Activated CD8-positive, alpha-beta memory T cell treated with anti-CD3 and anti-CD28 coated beads, Interleukin-2, amount 10 ng/mL, durations not matched to agents 7 days and 5 days (primary cell): Measurements from ENCODE around the gene CCDC158. TPM values are rescaled to one million over a fixed set of nuclear protein-coding genes. Genes with fewer than 3 reads are reported as not detected.

Experiments
- ATAC-seq: fragments of 150-1000 bp; cut with Tn5 transposase; one replicate; pipeline ENCODE4 v1.10.0; 2021; ENCODE audit warnings: moderate library complexity
- CTCF ChIA-PET: fragments of 350-600 bp; sonication (Branson Sonifier 250); formaldehyde crosslinking; loops from one replicate; lab custom pipeline; 2021; ENCODE audit warnings: antibody characterized with exemption; lab: Charles Lee
- DNase-seq: peaks from one replicate; pipeline ENCODE4 v3.0.0-alpha.2; 2020
- H3K27ac Mint-ChIP-seq: one replicate; pipeline ENCODE4 v1.8.0; 2021; ENCODE audit warnings: mild to moderate bottlenecking, mixed read lengths
- H3K27me3 Mint-ChIP-seq: one replicate; pipeline ENCODE4 v1.8.0; 2021; ENCODE audit warnings: mixed read lengths
- H3K36me3 Mint-ChIP-seq: one replicate; pipeline ENCODE4 v1.8.0; 2021; ENCODE audit warnings: mild to moderate bottlenecking, mixed read lengths
- H3K4me1 Mint-ChIP-seq: one replicate; pipeline ENCODE4 v1.8.0; 2021; ENCODE audit warnings: mixed read lengths
- H3K4me3 Mint-ChIP-seq: one replicate; pipeline ENCODE4 v1.8.0; 2021; ENCODE audit warnings: mild to moderate bottlenecking, moderate library complexity, mixed read lengths
- H3K9me3 Mint-ChIP-seq: one replicate; pipeline ENCODE4 v1.8.0; 2022; ENCODE audit warnings: low read depth, mixed read lengths
- total RNA-seq, 2 experiments: library from RNA; stranded (reverse); gene quantifications; one replicate each; pipeline ENCODE4 v1.2.3, GENCODE V29; 2021

Gene CCDC158
- total RNA-seq, 2 experiments from 2014 or later, result not detected

GRCh38 chr4:76275486-76276124 lies 145.3 kb downstream of the CCDC158 start:
- no peak for ATAC-seq
- Mint-ChIP-seq H3K27ac (no peak overlapping the region), H3K9me3 (no peaks in the 10 kb centered on the region), H3K4me1 (peaks cover 9% of the 10 kb centered on the region), H3K36me3 (peaks cover 2% of the 10 kb centered on the region), H3K4me3 (no peak overlapping the region), H3K27me3 (peaks cover 69% of the 10 kb centered on the region)
- DNase-seq, result no peak
- CTCF ChIA-PET, result interaction anchor here (0.7 kb wide), 1 partner anchor 128 kb away, joined by 3 read pairs; no protein-coding TSS in a partner anchor

- DNase-seq (no peak), ATAC-seq (no peak)
- CTCF ChIA-PET, result no interaction called here
- peaks cover 2% of the 10 kb centered on the region for H3K36me3 Mint-ChIP-seq
- no peak overlapping the region for H3K27ac Mint-ChIP-seq
- no peak overlapping the region for H3K4me3 Mint-ChIP-seq
- H3K27me3 Mint-ChIP-seq, result peaks cover 66% of the 10 kb centered on the region
- H3K4me1 Mint-ChIP-seq, result peaks cover 9% of the 10 kb centered on the region
- no peaks in the 10 kb centered on the region for H3K9me3 Mint-ChIP-seq
Measured at GRCh38 chr4:76272999-76273398, 147.9 kb downstream of the CCDC158 start.

GRCh38 chr4:76272582-76272981 lies 148.4 kb downstream of the CCDC158 start:
- peaks cover 62% of the 10 kb centered on the region for H3K27me3 Mint-ChIP-seq
- peaks cover 9% of the 10 kb centered on the region for H3K4me1 Mint-ChIP-seq
- H3K9me3 Mint-ChIP-seq, result no peaks in the 10 kb centered on the region
- DNase-seq (no peak), ATAC-seq (no peak)
- H3K36me3 Mint-ChIP-seq, result peaks cover 2% of the 10 kb centered on the region
- CTCF ChIA-PET, result no interaction called here
- H3K4me3 Mint-ChIP-seq, result no peak overlapping the region
- no peak overlapping the region for H3K27ac Mint-ChIP-seq

- peaks cover 9% of the 10 kb centered on the region for H3K4me1 Mint-ChIP-seq
- H3K9me3 Mint-ChIP-seq, result no peaks in the 10 kb centered on the region
- peaks cover 2% of the 10 kb centered on the region for H3K36me3 Mint-ChIP-seq
Measured at GRCh38 chr4:76272073-76272472, 148.9 kb downstream of the CCDC158 start.

GRCh38 chr4:76271248-76271647 lies 149.7 kb downstream of the CCDC158 start:
- no peak for DNase-seq
- Mint-ChIP-seq H3K27me3 (peaks cover 52% of the 10 kb centered on the region), H3K9me3 (no peaks in the 10 kb centered on the region), H3K27ac (no peak overlapping the region), H3K4me1 (peaks cover 2% of the 10 kb centered on the region), H3K36me3 (peaks cover 2% of the 10 kb centered on the region), H3K4me3 (no peak overlapping the region)
- ATAC-seq, result no peak
- CTCF ChIA-PET, result interaction anchor here (1.2 kb wide), 1 partner anchor 20 kb away, joined by 3 read pairs; the partner anchor contains the start of gene FAM47E

More at GRCh38 chr4:76272073-76272472, 148.9 kb downstream of the CCDC158 start:
- H3K4me3 Mint-ChIP-seq, result no peak overlapping the region
- CTCF ChIA-PET, result no interaction called here
- ATAC-seq (no peak), DNase-seq (no peak)
- H3K27ac Mint-ChIP-seq, result no peak overlapping the region
- peaks cover 58% of the 10 kb centered on the region for H3K27me3 Mint-ChIP-seq

- Mint-ChIP-seq H3K4me1 (no peaks in the 10 kb centered on the region), H3K36me3 (no peaks in the 10 kb centered on the region), H3K4me3 (no peak overlapping the region), H3K9me3 (no peaks in the 10 kb centered on the region), H3K27me3 (peaks cover 45% of the 10 kb centered on the region), H3K27ac (no peak overlapping the region)
- CTCF ChIA-PET, result interaction anchor here (1.2 to 1.3 kb wide), 2 partner anchors 9 to 19 kb away, joined by 3 read pairs; partner anchors contain the start of gene FAM47E
- DNase-seq (no peak), ATAC-seq (no peak)
Measured at GRCh38 chr4:76270244-76271175, 150.4 kb downstream of the CCDC158 start.

- Mint-ChIP-seq H3K36me3 (no peaks in the 10 kb centered on the region), H3K27ac (no peak overlapping the region), H3K27me3 (peaks cover 29% of the 10 kb centered on the region), H3K9me3 (no peaks in the 10 kb centered on the region), H3K4me3 (no peak overlapping the region), H3K4me1 (no peaks in the 10 kb centered on the region)
- CTCF ChIA-PET, result no interaction called here
- no peak for ATAC-seq
- no peak for DNase-seq
Measured at GRCh38 chr4:76267811-76268210, 153.1 kb downstream of the CCDC158 start.

GRCh38 chr4:76266627-76267026 lies 154.3 kb downstream of the CCDC158 start:
- Mint-ChIP-seq H3K27ac (no peak overlapping the region), H3K27me3 (peaks cover 32% of the 10 kb centered on the region), H3K9me3 (no peaks in the 10 kb centered on the region), H3K4me1 (no peaks in the 10 kb centered on the region), H3K36me3 (no peaks in the 10 kb centered on the region), H3K4me3 (no peak overlapping the region)
- DNase-seq (no peak), ATAC-seq (no peak)
- CTCF ChIA-PET, result no interaction called here

GRCh38 chr4:76265631-76266218 lies 155.2 kb downstream of the CCDC158 start:
- no peaks in the 10 kb centered on the region for H3K9me3 Mint-ChIP-seq
- CTCF ChIA-PET, result no interaction called here
- DNase-seq (no peak), ATAC-seq (no peak)
- H3K27ac Mint-ChIP-seq, result no peak overlapping the region
- no peaks in the 10 kb centered on the region for H3K4me1 Mint-ChIP-seq
- H3K4me3 Mint-ChIP-seq, result no peak overlapping the region
- no peaks in the 10 kb centered on the region for H3K36me3 Mint-ChIP-seq
- peaks cover 33% of the 10 kb centered on the region for H3K27me3 Mint-ChIP-seq

Other genes with a start within 250 kb of the CCDC158 start
- gene SCARB2, start 207.3 kb downstream of the CCDC158 start, total RNA-seq, result 10 to 100 TPM in 1 of 2 experiments, 1 to 10 TPM in 1; 8.9 to 15.6 TPM
- under 1 TPM in 1 of 2 experiments, not detected in 1; 0.18 TPM for gene FAM47E, start 169.4 kb downstream of the CCDC158 start, total RNA-seq
- 1 to 10 TPM in 1 of 2 experiments, under 1 TPM in 1; 0.52 to 1.2 TPM for gene STBD1, start 114.4 kb downstream of the CCDC158 start, total RNA-seq
- under 1 TPM in 1 of 2 experiments, not detected in 1; 0.09 TPM for gene SHROOM3, start 14.1 kb upstream of the CCDC158 start, total RNA-seq